HG02981 (cell line): ENCODE results near the gene FAM163B.
"Not testable (repeated sequence)": the region's sequence is repeated elsewhere in the genome, so short reads cannot be mapped to it uniquely, and the experiment has no call there.

Source experiments
- ATAC-seq: cut with Tn5 transposase; IDR thresholded peaks from one replicate; pipeline ENCODE4 v1.9.1; 2021; ENCODE audit warnings: mild to moderate bottlenecking, moderate library complexity; ENCODE audit not compliant: unreplicated experiment

FAM163B gene

DNA sequence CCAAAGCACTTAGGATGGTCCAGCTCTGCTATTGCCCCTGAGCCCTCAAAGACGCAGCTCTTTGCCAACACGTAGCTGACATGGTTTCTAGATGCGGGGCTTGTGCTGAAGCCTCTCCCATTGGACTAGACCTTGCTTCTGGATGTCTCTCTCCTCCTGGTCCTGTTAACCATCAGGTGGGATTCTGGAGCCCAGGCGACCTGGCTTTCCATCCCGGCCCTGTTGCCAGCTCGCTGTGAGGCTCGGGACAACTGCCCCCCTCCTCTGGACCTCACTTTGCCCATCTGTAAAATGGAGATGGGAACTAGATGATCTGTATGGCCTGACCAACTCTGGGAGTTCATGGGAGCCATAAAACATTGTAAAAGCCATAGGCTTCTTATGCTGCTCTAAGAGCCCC, 31.0 kb upstream of the FAM163B start:
- ATAC-seq: no peak

DNA sequence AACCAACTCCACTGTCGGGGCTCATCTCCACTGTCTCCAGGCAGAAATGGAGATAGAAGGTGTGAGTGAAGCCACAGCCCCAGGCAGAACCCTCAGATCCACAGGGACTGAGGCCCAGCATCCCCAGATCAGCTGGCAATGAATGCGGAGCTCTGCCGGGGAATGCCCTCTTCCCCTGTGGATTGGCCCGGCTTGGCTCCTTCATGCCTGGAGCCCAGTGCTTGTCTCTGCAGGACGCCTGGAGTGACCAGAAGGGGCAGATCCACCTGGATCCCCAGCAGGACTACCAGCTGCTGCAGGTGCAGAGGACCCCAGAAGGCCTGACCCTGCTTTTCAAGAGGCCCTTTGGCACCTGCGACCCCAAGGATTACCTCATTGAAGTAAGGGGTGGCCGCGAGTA, 30.4 kb upstream of the FAM163B start:
- no peak for ATAC-seq

DNA sequence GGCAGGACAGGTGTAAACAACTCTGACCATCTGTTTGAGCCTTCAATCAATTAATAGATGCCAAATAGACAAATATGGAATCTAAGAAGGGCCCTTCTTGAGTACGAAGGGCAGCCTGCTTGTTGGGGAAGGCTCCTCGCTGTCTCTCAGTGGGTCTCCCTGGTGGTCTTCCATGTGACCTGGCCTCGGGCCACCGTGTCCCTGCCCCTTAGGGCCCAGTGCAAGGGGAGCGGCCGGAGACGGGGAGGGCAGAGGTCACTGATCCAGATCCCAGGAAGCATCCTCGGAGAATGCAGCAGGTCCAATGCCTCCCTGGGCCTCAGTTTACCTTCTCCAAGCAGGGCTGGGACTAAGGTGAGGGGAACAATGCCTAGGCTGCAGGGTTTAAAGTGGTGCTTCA, 29.5 kb upstream of the FAM163B start:
- no peak for ATAC-seq

DNA sequence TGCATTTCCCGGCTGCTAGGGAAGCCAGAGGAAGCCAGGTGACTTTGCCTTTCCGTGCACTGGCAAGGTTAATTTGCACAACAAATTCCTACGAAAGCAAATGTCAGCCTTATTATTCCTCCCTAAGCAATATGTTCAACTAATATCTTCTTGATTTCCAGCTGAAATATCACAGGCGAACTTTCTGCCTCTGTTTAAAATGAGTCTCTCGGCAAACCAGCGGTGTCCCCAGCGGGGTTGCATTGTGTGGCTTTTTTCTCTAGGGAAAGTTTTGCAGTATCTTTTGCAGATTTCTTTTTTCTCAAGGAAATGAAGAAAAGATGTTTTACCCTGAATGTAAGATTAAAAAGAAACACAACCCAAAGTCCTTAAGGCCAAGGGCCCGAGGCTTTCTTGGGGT, 28.9 kb upstream of the FAM163B start:
- ATAC-seq: no peak

DNA sequence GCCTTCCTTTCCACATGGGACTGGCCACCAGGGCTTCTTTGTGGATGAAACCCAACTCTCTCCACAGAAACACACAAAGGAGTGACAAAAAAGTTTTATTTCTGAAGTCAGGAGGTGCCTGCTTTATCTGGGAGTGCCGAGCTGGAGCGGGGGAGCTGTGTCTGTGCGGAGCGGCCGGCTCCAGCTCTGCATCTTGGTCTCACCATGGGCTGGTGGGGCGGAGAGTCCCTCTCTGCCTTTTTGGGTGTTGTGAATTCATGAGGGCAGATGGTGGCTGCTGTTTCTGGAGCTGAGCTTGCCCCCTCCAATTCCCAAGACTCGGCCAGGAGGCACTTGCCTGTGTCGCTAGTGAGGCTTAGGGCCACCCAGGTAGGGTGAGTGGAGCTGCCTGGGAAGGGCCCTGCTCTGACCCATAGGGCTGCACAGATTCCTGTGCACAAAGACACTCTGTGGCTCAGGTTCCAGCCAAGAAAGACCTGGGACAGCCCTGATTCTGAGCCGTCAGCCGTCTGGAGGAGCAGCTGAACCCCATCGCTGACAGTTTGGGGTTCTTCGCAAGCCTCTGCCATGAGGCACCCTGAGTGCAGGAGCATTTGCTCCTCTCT, 28.4 kb upstream of the FAM163B start:
- no peak for ATAC-seq

DNA sequence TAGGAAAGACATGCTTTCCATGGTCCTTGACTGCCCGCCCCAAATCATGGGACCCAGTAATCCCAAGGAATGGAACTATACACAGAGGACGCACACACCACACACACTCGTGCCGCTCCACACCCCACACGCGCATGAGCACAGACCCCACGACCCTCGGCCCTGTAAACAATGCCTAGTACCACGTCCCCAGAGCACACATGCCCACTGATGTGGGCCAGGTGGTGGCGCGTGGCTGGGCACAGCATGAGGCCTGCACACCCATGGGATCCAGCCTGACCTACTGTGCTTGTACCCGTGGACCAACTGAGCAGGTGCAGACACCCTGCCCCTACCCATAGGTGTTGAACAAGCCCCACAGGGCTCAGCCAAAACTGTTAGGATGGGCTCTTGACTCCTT, 27.7 kb upstream of the FAM163B start:
- ATAC-seq: no peak

DNA sequence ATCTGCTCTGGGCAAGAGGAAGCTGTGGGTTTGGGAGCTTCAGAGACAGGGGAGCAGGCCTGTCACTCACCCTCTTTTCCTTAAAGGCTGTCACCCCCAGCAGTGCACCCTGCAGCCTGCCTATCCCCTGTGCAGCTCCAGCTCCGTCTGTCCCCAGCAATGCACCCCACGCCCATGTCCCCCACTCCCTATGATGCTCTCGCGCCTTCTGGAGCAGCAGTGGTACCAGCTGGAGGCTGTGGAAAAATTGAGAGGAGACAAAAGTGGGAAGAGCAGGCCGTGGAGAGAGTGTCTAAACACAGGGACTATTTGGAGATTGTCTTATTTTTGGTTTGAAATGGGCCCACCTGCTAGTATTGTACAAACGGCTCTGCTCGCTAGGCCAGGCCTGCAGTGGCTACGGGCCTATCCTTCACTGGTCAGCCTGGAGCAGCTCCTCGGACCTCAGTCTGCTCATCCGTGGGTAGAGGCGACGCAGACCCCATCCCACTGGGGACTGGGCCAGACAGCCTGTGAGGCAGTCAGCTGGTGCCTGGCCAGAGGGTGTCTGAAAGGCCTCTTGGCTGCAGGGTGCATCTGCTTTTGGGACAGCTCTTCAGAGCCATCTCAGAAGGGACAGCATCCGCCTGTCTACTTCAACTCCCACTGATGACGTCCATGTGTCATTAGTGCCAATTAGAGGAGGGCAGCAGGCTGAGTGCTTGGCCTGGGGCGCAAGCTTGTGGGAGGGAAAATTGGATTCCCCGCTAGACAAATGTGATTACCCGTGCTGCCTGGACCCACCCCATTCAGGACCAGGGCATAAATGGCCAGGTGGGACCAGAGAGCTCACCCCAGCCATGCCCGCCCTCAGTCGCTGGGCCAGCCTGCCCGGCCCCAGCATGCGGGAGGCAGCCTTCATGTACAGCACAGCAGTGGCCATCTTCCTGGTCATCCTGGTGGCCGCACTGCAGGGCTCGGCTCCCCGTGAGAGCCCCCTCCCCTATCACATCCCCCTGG, 26.6 kb upstream of the FAM163B start, which contains the start of gene DBH:
Gene DBH (plus strand): TSS at position 831 of the 999 bp plus-strand sequence. CDS start 9 bp downstream, at position 840.
- ATAC-seq: no peak

DNA sequence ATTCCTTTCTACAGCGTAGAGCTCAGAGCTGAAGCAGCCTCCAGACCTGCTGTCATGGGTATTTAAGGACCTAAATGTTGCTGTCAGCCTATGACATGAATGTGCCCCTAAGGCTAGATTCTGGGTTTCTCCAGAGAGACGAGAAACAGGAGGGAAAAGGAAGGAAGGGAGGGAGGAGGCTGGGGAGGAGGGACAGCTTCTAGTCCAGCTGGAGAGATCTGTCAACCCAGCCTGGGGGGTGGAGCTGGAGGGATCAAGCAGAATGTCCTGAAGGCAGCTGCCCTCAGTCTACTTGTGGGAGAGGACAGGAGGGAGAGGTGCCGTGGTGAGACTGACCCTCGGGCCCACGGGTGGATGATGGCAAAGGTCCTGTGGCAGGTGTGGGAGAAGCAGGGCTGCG, 25.9 kb upstream of the FAM163B start:
- no peak for ATAC-seq

DNA sequence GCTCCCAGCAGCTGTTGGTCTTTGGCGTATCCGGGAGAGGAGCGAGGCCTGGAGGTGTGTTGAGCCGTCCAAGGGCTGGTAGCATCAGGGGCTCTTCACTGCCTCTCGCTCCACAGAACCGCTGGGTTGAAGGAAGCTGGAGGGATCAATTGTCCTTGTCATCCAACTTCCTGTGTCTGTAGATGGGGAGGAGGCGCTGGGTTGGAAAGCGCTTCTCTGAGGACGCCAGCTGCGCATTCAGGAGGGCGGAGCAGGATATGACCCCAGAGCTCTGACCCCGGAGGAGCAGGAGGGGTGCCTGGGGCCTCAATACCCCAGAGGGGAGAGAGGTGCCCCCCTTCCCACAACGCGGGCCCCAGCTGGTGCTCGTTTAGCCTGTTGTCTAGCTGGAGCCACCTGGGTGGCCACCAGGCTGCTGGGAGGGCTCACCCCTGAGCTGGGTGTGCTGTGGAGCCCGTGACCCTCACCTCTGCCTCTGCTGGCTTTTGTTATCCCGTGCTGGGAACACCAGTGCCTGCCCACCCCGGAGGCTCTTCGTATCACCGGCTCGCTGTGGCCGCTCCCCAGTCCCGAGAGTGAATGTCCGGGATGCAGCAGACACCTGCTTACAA, 25.0 kb upstream of the FAM163B start:
- no peak for ATAC-seq

DNA sequence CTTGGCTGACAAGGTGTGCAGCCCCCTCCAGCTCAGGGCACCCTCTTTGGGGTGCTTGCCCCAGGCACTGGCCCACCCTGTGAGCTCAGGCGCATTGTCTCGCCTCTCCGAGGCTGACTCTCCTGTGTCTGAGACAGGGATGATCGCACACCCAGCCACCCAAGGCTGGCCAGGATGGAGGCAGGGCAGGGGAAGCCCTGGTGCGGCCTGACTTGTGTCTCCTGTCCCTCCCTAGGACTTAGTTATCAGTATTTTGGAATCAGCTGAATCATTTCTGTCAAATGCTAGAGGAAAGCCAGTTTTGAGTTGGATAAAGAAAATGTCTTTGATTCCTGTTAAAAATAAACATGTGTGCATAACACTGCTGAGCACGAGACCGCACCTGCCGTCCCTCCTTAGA, 24.5 kb upstream of the FAM163B start:
- ATAC-seq: no peak

DNA sequence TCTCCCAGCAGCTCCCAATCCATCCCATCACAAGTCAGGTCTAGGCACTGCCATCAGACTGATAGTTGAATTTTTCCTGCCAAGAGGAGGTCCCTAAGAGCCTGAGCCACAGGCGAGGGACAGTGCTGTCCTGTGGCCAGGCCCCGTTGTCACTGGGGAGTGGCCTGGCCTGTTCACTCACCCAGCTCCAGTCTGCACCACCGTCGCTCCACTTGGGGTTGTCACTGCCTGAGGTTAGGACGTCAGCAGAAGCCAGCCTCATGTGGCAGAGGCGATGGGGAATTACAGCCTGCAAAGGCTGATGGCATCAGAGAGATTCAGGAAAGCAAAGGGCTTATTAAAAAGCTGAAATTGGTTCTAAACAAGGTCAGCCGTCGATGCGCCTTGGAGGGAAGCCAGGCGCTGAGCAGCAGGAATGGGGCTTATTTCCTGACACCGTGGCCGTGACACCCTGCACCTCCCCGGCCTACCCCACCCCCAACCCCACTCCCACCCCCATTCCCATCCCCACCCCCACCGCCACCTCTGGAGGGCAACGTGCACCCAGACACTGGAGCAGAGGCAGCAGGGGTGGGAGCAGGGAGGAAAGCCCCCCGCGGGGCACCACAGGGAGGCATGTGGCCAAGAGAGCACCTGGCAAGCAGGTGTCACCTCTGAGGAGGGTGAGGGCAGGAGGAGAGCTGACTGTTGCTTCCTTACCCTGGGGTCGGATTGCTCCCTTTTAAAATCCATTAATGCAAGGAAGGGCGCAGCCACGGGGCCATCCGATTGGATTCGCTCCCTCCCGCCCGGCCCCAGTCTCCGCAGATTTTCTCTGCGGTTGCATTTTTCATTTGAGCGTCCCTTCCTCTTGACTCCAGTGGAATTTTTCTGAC, 23.9 kb upstream of the FAM163B start:
- ATAC-seq: no peak

DNA sequence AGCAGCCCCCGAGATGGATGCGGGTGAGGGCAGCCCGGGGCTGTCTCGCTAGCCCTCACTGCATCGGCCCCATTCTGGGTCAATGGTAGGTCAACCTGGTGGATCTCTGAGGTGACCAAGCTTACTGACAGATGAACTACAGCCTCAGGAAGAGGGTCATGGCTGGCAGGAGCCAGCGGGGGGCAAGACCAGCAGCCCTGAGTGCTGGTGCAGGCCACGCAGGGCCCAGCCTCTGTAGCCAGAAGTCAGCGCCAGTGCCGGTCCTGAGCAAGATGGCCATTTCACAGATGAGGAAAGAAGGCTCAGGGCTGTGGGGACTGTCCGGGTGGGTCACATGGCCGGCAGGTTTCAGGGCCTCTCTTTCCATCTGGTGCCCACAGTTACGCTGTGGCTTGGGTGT, 21.9 kb upstream of the FAM163B start:
- ATAC-seq: no peak

DNA sequence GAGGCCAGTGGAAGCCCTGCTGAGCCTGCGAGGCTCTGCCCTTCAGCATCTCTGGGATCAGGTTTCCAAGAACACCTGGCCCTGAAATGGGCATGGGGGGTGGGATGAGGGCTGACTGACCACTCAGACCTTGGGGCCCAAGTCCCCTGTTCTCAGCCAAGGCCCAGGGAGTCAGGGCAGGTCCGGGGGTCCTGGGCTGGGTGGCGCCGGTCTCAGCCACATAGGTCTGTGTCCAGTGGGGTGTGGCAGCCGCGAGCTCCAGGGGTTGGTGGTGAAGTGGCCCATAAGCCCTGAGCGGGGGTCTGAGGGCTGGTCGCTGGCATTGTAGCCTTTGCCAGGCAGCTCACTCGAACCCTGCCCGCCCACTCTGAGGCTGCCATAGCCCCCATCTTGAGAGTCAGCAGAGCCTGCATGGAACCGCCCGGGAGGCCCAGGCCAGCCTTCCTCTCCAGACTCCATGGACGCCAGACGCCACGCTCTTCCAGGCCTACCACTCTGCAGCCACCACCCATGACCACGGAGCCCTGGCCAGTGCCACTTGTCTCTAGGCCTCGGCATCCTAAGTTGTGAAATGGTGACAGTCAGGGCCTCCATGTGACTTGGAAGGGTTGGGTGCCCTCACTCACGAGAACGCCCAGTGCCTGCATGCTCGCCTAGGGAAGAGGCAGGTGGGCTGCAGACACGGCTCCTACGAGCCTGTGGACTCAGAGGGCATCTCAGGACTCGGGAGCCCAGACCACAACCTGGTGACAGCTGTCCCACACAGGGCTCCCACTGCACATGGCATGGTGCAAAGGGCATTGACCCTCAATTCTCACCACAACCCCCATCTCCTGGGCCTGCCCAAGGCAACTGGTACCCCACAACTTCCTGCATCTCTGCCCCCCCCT, 20.3 kb upstream of the FAM163B start:
- no peak for ATAC-seq

DNA sequence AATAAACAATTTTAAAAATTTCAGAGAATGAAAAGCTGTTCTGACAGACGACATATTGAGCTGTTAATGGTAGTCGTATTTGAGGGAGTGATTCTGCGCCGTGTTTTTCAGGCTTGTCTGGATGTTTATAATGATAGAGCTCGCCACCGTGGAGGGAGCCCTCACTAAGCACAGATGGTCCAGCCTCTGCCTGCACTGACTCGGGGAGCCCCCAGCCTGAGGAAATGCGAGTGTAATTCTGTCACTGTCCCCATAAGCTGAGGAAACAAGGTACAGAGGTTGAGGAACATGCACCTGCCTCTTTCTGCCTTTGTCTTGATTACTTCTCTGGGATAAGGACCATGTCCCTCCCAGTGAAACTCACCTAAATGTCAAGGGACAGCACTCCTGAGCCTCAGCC, 19.6 kb upstream of the FAM163B start:
- ATAC-seq: no peak

DNA sequence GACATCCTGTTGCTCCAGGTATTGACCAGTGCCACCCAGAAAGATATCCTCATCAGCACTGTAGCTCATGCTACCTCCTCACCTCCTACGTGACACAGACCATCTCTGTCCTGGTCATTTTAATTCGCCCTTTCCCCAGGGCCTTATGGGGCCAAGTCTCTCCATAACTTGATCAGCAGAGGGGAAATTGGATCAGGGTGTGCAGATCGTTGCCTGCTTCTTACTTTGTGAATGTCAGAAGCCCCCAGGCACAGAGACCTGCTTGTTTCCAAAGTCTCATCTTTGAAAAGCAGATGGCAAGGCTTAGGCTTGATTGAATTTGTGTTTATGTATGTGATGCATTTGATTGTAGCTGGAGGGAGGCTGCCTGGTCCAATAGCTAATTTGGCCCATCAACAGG, 18.2 kb upstream of the FAM163B start:
- no peak for ATAC-seq

DNA sequence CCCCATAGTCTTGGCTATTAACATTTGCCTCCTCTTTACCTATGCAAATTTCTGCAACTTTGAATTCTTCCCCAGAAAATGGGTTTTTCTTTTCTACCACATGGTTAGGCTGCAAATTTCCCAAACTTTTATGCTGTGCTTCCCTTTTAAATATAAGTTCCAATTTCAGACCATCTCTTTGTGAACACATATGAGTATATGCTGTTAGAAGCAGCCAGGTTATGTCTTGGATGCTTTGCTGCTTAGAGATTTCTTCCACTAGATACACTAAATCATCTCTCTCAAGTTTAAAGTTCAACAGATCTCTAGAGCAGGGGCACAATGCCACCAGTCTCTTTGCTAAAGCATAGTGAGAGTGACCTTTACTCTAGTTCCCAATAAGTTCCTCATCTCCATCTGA, 16.8 kb upstream of the FAM163B start:
- not testable (repeated sequence) for ATAC-seq

DNA sequence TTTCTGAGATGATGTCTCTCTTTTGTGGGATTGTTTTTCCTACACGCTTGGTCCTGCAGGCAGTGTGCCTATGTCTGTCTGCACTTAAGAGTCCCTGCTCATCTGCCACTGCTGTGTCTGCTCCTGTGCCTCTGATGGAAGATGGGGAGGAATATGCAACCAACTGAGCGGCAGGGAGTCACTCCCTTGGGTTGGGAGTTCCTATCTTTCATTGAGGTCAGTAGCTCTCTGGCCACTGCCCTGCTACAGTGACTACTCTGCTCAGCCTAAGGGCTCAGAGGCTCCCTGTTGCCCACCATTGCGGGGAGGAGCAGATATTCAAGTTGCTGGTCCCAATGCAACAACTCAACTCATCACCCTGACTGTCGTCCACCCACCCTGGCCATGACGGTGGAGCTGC, 13.4 kb upstream of the FAM163B start:
- ATAC-seq: no peak

DNA sequence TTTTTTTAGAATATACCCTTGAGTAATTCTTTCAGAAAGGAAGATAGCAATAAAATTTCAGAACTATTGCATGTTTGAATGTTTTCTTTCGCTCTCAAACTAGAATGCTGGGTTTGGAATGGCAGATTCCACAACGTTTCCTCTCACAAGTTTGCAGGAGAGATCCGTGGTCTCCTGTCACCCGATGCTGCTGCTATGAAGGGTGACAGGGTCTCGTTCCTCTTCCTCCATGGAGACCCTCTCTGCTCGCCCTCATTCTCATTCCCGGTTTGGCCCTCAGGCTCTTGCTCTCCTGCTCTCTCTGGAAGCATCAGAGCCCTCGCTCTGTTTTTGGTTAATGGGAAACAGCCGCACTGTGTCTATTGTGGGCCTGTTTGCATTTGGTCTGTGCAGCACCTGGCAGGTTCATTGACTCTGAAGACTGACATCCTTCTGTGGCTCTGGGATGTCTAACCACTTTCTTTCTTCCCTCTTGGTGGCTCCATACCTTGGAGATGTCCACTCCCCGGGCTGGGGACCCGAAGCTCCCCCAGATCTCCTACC, 12.6 kb upstream of the FAM163B start:
- ATAC-seq: no peak

DNA sequence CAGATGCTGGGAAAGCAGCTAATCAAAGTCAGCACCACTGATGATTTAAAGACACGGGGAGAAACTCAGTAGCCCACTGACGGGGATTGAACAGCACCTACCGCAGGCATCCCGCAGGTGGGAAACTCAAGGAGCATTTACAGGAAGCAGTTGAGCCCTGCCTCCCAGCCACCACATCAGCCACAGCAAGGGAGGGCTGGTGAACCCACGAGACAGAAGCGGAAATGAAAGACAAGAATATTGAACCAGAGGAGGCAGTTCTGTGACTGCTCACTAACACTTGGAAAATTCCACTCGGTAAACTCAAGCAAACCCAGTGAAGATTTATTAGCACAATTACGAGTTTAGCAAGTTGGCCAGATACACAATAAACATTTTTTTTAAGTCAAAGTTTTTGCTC, 10.6 kb upstream of the FAM163B start:
- ATAC-seq: no peak

DNA sequence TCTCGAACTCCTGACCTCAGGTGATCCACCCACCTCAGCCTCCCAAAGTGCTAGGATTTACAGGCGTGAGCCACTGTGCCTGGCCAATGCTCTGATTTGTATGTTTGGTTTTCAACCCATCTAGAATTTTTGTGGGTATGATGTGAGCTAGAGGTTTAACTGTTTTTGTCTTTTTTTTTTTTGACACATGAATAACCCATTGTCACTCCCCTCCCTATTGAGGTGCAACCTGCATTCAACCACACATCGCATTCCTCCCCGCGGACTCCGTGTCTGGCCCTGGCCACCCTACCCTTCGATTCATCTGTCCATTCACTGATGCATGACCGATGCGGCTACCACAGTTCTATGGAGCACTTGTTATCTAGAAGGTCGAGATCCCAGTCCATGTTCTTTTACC, 9.5 kb upstream of the FAM163B start:
- no peak for ATAC-seq
